Measurements from ENCODE around the gene KSR2.

DNA sequence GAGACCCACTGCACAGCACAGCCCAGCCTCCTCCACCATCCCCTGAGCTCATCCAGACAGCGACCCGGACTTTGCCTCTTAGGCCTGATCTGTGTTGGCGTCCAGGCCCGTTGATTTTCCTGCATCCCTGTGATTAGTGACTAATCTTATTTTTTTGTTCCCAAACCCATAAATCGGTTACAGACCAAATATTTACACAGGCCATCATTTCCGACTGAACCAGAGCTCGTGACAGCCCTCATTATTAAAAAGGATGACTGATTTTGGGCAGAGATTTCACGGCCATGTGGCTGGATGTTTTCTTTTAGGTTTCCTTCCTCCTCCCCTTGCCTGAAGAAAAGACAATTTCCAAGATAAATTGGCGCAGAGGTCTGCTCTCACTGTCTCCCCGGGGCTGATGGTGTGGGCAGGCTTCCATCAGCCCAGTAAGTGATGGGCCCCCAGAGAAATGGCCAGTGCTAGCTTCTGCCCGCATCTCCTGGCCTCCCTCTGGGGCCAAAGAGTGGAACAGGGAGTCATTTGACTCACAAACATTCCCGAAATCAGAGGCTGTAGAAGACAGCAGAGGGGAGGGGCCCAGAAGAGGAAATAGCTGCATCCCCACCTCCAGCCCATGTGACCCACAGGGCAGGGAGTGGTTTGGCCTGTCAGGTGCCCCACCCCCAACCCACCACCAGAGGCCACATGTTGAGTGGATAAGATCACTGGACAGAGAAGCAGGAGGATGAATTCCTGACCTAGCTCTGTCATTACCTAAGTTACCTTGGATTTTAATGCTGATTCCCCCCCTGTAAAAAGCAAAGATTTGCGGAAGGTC, 283.5 kb downstream of the KSR2 start:
- TF ChIP-seq ZNF549 (CRISPR knock-in tag; IDR thresholded peaks at IDR 0.05) (no peak), NFYB (CRISPR knock-in tag; IDR thresholded peaks at IDR 0.05) (no peak), ZFP1 (CRISPR knock-in tag; IDR thresholded peaks at IDR 0.05) (no peak), JUN (CRISPR knock-in tag; IDR thresholded peaks at IDR 0.05) (no peak), ZBTB8A (CRISPR knock-in tag; IDR thresholded peaks at IDR 0.05; ENCODE audit: borderline replicate concordance, low read depth) (no peak)

Measured in HepG2 (cell line).